Prostate gland (tissue), 2 donors: Measurements from ENCODE around the gene ISG20. TPM values are rescaled to one million over a fixed set of nuclear protein-coding genes. Genes with fewer than 3 reads are reported as not detected.

Experiments
- DNase-seq: peaks from one replicate; pipeline ENCODE4 v3.0.0-alpha.2; 2019; ENCODE audit warnings: low spot score
- H3K27ac ChIP-seq, 2 donors: fragments of 200-600 bp; sonication (generic); 2 replicates each; pipeline ENCODE4 v1.5.1; 2017 to 2019
- H3K27me3 ChIP-seq: fragments of 200-600 bp; sonication (generic); replicated peaks from 2 replicates; pipeline ENCODE4 v1.5.1; 2019; ENCODE audit not compliant: insufficient read depth
- H3K36me3 ChIP-seq, 2 donors: fragments of 200-600 bp; sonication (generic); 1 replicate in 1 of 2; 2 replicates in 1 of 2; pipeline versions ENCODE4 v1.5.1 to v1.8.1; 2017 to 2019
- H3K4me1 ChIP-seq: fragments of 200-600 bp; sonication (generic); replicated peaks from 2 replicates; pipeline ENCODE4 v1.5.1; 2019
- H3K4me3 ChIP-seq, 2 donors: fragments of 200-600 bp; sonication (generic); 2 replicates each; pipeline ENCODE4 v1.5.1; 2017 to 2019
- H3K9me3 ChIP-seq: fragments of 200-600 bp; sonication (generic); 2 replicates; pipeline ENCODE4 v1.5.1; 2017
- POLR2A ChIP-seq: fragments of 450-650 bp; IDR thresholded peaks from one replicate; pipeline ENCODE4 v1.6.1; 2016; ENCODE audit warnings: antibody characterized with exemption, mild to moderate bottlenecking
- POLR2AphosphoS5 ChIP-seq: sonication (generic); formaldehyde crosslinking; IDR thresholded peaks from one replicate; pipeline ENCODE4 v1.6.1; 2017; ENCODE audit warnings: antibody characterized with exemption
- WGBS: methylation state at CpG from one replicate; pipeline ENCODE4 v1.1.5; 2018; 5-methylcytosine and 5-hydroxymethylcytosine counted together
- intact Hi-C: fragments of 100-400 bp; cut with DNase I; formaldehyde crosslinking; loops from one replicate; pipeline ENCODE4 v1.14.2; 2022
- total RNA-seq, 2 donors: library from RNA; depleted of rRNA; stranded (reverse); fragments of >200 nt; gene quantifications; one replicate each; pipeline ENCODE4 v1.1.0, GENCODE V29; 2016
- TF ChIP-seq, protein P1 (sequence below), 4 experiments: fragments of 200-600 bp in 2 of 4; fragments of 450-650 bp in 2 of 4; sonication (generic) in 2 of 4; IDR thresholded peaks; 1 replicate in 3 of 4; 2 replicates in 1 of 4; pipeline ENCODE4 v1.5.1; 2016 to 2019; ENCODE audit warnings: antibody characterized with exemption in 4 of 4, mild to moderate bottlenecking in 2 of 4, moderate library complexity in 2 of 4

Gene ISG20
- total RNA-seq, 2 donors from 2014 or later = 6.9 to 16.3 TPM

DNA sequence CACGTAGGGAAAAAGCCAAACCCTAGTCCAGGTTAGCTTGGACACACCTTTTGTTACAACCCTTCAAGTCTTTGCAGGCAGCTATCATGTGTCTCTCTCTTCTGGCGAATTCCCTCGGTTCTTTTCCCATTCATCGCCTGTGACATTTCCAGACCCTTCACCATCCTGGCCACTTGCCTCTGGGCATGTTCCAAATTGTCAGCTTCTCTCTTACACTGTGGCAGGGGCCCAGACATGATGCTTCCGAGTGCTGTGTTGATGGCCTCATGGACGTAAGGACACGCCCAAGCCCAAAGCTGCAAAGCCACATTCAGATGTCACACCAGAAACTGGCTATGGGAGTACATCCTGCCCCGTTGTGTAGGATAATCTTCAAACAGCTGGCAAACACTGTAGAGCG, 58.5 kb downstream of the ISG20 start:
- Histone ChIP-seq H3K4me1 (no peaks in the 10 kb centered on the region), H3K9me3 (no peaks in the 10 kb centered on the region), H3K27me3 (no peaks in the 10 kb centered on the region), H3K36me3 (no peaks in the 10 kb centered on the region), H3K27ac (no peak overlapping the region), H3K4me3 (no peak overlapping the region)
- intact Hi-C loops = no loop called here
- 59% methylated on average over 9 of the region's 9 CpGs for WGBS
- DNase-seq = no peak
- no peak for TF ChIP-seq POLR2AphosphoS5
- TF ChIP-seq POLR2A = no peak
- TF ChIP-seq, protein P1, sequence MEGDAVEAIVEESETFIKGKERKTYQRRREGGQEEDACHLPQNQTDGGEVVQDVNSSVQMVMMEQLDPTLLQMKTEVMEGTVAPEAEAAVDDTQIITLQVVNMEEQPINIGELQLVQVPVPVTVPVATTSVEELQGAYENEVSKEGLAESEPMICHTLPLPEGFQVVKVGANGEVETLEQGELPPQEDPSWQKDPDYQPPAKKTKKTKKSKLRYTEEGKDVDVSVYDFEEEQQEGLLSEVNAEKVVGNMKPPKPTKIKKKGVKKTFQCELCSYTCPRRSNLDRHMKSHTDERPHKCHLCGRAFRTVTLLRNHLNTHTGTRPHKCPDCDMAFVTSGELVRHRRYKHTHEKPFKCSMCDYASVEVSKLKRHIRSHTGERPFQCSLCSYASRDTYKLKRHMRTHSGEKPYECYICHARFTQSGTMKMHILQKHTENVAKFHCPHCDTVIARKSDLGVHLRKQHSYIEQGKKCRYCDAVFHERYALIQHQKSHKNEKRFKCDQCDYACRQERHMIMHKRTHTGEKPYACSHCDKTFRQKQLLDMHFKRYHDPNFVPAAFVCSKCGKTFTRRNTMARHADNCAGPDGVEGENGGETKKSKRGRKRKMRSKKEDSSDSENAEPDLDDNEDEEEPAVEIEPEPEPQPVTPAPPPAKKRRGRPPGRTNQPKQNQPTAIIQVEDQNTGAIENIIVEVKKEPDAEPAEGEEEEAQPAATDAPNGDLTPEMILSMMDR (IDR thresholded peaks at IDR 0.05) = no peak

DNA sequence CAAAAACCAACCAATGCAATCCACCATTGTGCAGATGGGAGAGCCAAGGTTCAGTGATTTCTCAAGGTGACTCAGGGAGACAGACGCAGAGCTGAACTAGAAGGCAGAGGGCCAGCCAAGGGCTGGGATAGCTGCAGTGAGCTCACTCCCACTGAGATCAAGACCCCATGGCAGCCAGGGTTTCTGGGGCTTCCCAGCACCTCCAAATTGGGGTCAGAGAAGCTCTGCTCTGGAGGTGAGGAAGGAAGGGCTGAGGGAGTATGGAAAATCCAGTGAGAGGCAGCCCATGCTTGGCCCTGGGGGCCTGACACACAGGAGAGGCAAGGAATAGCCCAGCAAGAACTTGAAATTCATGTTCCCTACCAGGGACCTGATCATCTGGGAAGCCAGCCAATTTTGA, 61.0 kb downstream of the ISG20 start:
- H3K36me3 ChIP-seq = no peaks in the 10 kb centered on the region
- no CpG with 5 or more reads among the region's 1 CpG for WGBS
- no peaks in the 10 kb centered on the region for H3K4me1 ChIP-seq
- intact Hi-C loops = no loop called here
- H3K4me3 ChIP-seq = no peak overlapping the region
- H3K9me3 ChIP-seq = no peaks in the 10 kb centered on the region
- no peak for DNase-seq
- H3K27me3 ChIP-seq = no peaks in the 10 kb centered on the region
- H3K27ac ChIP-seq = no peak overlapping the region
- TF ChIP-seq POLR2A (no peak), POLR2AphosphoS5 (no peak)
- TF ChIP-seq, protein P1 (IDR thresholded peaks at IDR 0.05) = no peak

DNA sequence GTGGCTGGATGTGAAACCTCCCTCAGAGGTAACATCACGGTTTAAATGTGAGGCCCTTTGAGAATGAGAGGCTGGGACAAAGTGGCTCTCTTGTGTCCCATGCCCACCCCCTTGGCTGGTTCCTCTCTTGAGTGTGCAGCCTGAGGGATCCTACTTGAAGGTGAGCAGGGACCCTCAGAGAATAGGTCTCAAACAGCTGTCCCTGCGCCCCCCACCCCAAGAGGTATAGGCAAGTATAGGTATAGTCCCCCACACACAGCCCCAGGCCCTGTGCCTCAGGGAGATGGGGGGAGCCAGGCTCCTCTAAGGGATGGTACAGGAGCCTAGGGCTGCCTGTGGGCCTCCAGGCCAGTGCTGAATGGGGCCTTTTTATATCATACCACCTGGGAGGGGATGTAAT, 61.9 kb downstream of the ISG20 start:
- Histone ChIP-seq H3K27me3 (no peaks in the 10 kb centered on the region), H3K27ac (no peak overlapping the region), H3K4me3 (no peak overlapping the region), H3K36me3 (no peaks in the 10 kb centered on the region), H3K4me1 (no peaks in the 10 kb centered on the region), H3K9me3 (no peaks in the 10 kb centered on the region)
- 91% methylated on average over 2 of the region's 2 CpGs for WGBS
- TF ChIP-seq, protein P1 (IDR thresholded peaks at IDR 0.05) = no peak
- TF ChIP-seq POLR2A (no peak), POLR2AphosphoS5 (no peak)
- intact Hi-C loops = no loop called here
- no peak for DNase-seq

DNA sequence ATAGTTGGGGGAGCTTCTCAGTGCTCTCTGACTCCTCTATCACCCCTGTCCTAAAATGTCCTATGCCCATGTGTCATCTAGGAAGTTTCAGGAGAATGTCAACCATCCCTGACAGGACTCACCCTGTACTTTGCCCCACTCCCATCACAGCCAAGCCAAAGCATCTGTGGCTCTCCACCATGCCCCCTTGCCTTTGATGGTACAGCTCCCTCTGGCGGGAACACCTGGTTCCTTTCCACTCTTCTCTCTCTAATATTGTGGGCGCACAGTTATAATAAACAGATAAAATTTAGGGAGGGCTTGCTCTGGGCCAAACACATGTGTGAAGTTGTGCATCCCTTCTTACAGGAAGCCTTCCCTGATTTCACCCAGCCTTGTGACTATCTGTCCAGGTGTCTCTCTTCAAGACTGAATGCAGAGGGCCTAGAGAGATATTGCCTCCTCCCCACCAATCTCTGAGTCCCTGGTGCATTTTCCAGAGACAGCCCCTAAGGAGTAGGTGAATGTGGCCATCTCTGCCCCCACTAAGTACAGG, 62.8 kb downstream of the ISG20 start:
- no peak for TF ChIP-seq POLR2A
- intact Hi-C loops = no loop called here

DNA sequence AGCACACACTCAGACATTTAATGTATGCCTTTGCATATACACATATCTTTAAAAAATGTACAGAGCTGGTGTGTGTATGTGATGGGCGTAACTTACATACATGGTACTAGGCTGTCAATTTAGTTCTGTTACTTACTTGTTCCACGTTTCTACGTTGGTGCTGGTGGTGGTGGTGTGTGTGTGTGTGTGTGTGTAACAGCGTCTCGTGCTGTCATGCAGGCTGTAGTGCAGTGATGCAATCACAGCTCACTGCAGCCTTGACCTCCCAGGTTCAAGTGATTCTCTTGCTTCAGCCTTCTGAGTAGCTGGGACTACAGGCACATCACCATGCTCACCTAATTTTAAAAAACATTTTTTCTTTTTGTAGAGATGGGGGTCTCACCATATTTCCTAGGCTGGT, 64.2 kb downstream of the ISG20 start:
- WGBS = 54% methylated on average over 5 of the region's 5 CpGs
- TF ChIP-seq, protein P1 (IDR thresholded peaks at IDR 0.05) = no peak
- TF ChIP-seq POLR2AphosphoS5 (no peak), POLR2A (no peak)
- H3K27ac ChIP-seq = no peak overlapping the region
- intact Hi-C loops = no loop called here
- H3K27me3 ChIP-seq = no peaks in the 10 kb centered on the region
- DNase-seq = no peak
- no peak overlapping the region for H3K4me3 ChIP-seq
- no peaks in the 10 kb centered on the region for H3K9me3 ChIP-seq
- H3K4me1 ChIP-seq = no peaks in the 10 kb centered on the region
- H3K36me3 ChIP-seq = no peaks in the 10 kb centered on the region

More for the DNA sequence above, 62.8 kb downstream of the ISG20 start:
- Histone ChIP-seq H3K4me1 (no peaks in the 10 kb centered on the region), H3K27ac (no peak overlapping the region), H3K27me3 (no peaks in the 10 kb centered on the region), H3K9me3 (no peaks in the 10 kb centered on the region), H3K4me3 (no peak overlapping the region), H3K36me3 (no peaks in the 10 kb centered on the region)
- WGBS = 92% methylated on average over 2 of the region's 2 CpGs
- DNase-seq = no peak
